Adipocyte (in vitro differentiated cells): ENCODE data around the gene TP53TG3D.
"Not testable (repeated sequence)": the region's sequence is repeated elsewhere in the genome, so short reads cannot be mapped to it uniquely, and the experiment has no call there.

ENCODE experiments used
- DNase-seq: peaks from one replicate; pipeline ENCODE4 v3.0.0-alpha.2; 2015; ENCODE audit warnings: low read depth
- H3K27me3 ChIP-seq: replicated peaks from 2 replicates; pipeline ENCODE4 v1.7.0; 2013; ENCODE audit warnings: mild to moderate bottlenecking, low read length, moderate library complexity; ENCODE audit not compliant: control insufficient read depth, insufficient read depth
- H3K36me3 ChIP-seq: 2 replicates; pipeline ENCODE4 v1.7.0; 2013; ENCODE audit warnings: low read length, mild to moderate bottlenecking, moderate library complexity; ENCODE audit not compliant: control insufficient read depth, insufficient read depth, severe bottlenecking
- H3K4me1 ChIP-seq: 2 replicates; pipeline ENCODE4 v1.7.0; 2013; ENCODE audit warnings: mild to moderate bottlenecking, low read length, moderate library complexity; ENCODE audit not compliant: control insufficient read depth, insufficient read depth
- H3K4me3 ChIP-seq: 2 replicates; pipeline ENCODE4 v1.7.0; 2013; ENCODE audit warnings: mild to moderate bottlenecking, low read length, moderate library complexity
- H3K9ac ChIP-seq: 2 replicates; pipeline ENCODE4 v1.7.0; 2013; ENCODE audit warnings: mild to moderate bottlenecking, low read length, moderate library complexity
- H3K9me3 ChIP-seq: 2 replicates; pipeline ENCODE4 v1.7.0; 2013; ENCODE audit warnings: mild to moderate bottlenecking, low read length, moderate library complexity; ENCODE audit not compliant: control insufficient read depth

The TP53TG3D gene

GRCh38 chr16:32252986-32253385, at the start of gene TP53TG3D:
TSS of gene TP53TG3D (plus strand) at chr16:32253286. CDS start at chr16:32253354, 68 bp downstream.
- H3K9ac ChIP-seq, H3K9me3 ChIP-seq, H3K4me1 ChIP-seq, H3K36me3 ChIP-seq, DNase-seq, H3K4me3 ChIP-seq, H3K27me3 ChIP-seq: not testable (repeated sequence)

GRCh38 chr16:32253507-32253906, 421 bp downstream of the TP53TG3D start:
- H3K4me1 ChIP-seq, DNase-seq: not testable (repeated sequence)

GRCh38 chr16:32261526-32261925, 8.4 kb downstream of the TP53TG3D start:
- not testable (repeated sequence) for H3K36me3 ChIP-seq, H3K4me1 ChIP-seq, H3K27me3 ChIP-seq, DNase-seq, H3K9me3 ChIP-seq, H3K9ac ChIP-seq, H3K4me3 ChIP-seq

More at GRCh38 chr16:32253507-32253906, 421 bp downstream of the TP53TG3D start:
- not testable (repeated sequence) for H3K36me3 ChIP-seq, H3K9me3 ChIP-seq, H3K4me3 ChIP-seq, H3K27me3 ChIP-seq, H3K9ac ChIP-seq

- DNase-seq, H3K4me1 ChIP-seq: not testable (repeated sequence)
Measured at GRCh38 chr16:32263552-32263951, 10.5 kb downstream of the TP53TG3D start.

GRCh38 chr16:32281910-32282309, 28.8 kb downstream of the TP53TG3D start:
- not testable (repeated sequence) for H3K9me3 ChIP-seq, H3K4me1 ChIP-seq

More at GRCh38 chr16:32263552-32263951, 10.5 kb downstream of the TP53TG3D start:
- not testable (repeated sequence) for H3K27me3 ChIP-seq, H3K4me3 ChIP-seq, H3K36me3 ChIP-seq, H3K9me3 ChIP-seq, H3K9ac ChIP-seq

GRCh38 chr16:32283024-32283423, 29.9 kb downstream of the TP53TG3D start:
- not testable (repeated sequence) for H3K4me1 ChIP-seq, H3K9ac ChIP-seq, H3K27me3 ChIP-seq, H3K36me3 ChIP-seq, H3K4me3 ChIP-seq, DNase-seq, H3K9me3 ChIP-seq

More at GRCh38 chr16:32281910-32282309, 28.8 kb downstream of the TP53TG3D start:
- H3K36me3 ChIP-seq, H3K27me3 ChIP-seq, H3K4me3 ChIP-seq, DNase-seq, H3K9ac ChIP-seq: not testable (repeated sequence)

GRCh38 chr16:32283917-32284495, 30.9 kb downstream of the TP53TG3D start:
- not testable (repeated sequence) for H3K4me1 ChIP-seq, H3K27me3 ChIP-seq, H3K9me3 ChIP-seq, H3K36me3 ChIP-seq, DNase-seq, H3K9ac ChIP-seq, H3K4me3 ChIP-seq

GRCh38 chr16:32284800-32285796, 32.0 kb downstream of the TP53TG3D start:
- H3K4me1 ChIP-seq, H3K36me3 ChIP-seq, DNase-seq, H3K27me3 ChIP-seq, H3K4me3 ChIP-seq, H3K9ac ChIP-seq, H3K9me3 ChIP-seq: not testable (repeated sequence)

- not testable (repeated sequence) for DNase-seq, H3K36me3 ChIP-seq, H3K9me3 ChIP-seq, H3K4me3 ChIP-seq, H3K4me1 ChIP-seq, H3K27me3 ChIP-seq, H3K9ac ChIP-seq
Measured at GRCh38 chr16:32286193-32286592, 33.1 kb downstream of the TP53TG3D start.

- H3K9ac ChIP-seq, H3K4me3 ChIP-seq, DNase-seq, H3K36me3 ChIP-seq, H3K9me3 ChIP-seq, H3K27me3 ChIP-seq, H3K4me1 ChIP-seq: not testable (repeated sequence)
Measured at GRCh38 chr16:32287743-32288142, 34.7 kb downstream of the TP53TG3D start.

- not testable (repeated sequence) for H3K4me3 ChIP-seq, H3K9ac ChIP-seq, H3K36me3 ChIP-seq, DNase-seq, H3K9me3 ChIP-seq, H3K27me3 ChIP-seq, H3K4me1 ChIP-seq
Measured at GRCh38 chr16:32289197-32289596, 36.1 kb downstream of the TP53TG3D start.
